ENCODE results near the gene RASIP1. TPM values are rescaled to one million over a fixed set of nuclear protein-coding genes. Genes with fewer than 3 reads are reported as not detected.

Gene RASIP1
- polyA plus RNA-seq, 4 donors = 1.3 to 13.5 (median 4.1) TPM

- Histone ChIP-seq H3K4me1 (ENCODE audit: control insufficient read depth in 3 of 3, insufficient read depth in 2 of 3, low read depth in 1 of 3, low read length in 2 of 3) (peaks cover 0 to 32% (median 0%) of the 10 kb centered on the region in 3 donors), H3K27me3 (ENCODE audit: control insufficient read depth in 3 of 3, insufficient read depth in 3 of 3, low read length in 3 of 3) (peaks cover 0 to 30% (median 2%) of the 10 kb centered on the region in 3 donors), H3K36me3 (ENCODE audit: control insufficient read depth in 3 of 3, insufficient read depth in 2 of 3, low read depth in 1 of 3, low read length in 3 of 3) (peaks cover 0 to 11% (median 5%) of the 10 kb centered on the region in 3 donors), H3K27ac (ENCODE audit: low read depth in 1 of 3, low read length in 2 of 3) (no peak overlapping the region), H3K9me3 (ENCODE audit: control insufficient read depth in 2 of 2, insufficient read depth in 1 of 2, low read depth in 1 of 2, low read length in 1 of 2) (peaks cover 0 to 21% of the 10 kb centered on the region in 2 donors), H3K4me3 (ENCODE audit: low read depth in 1 of 3, low read length in 3 of 3) (no peak overlapping the region)
- DNase-seq = peak; percentile 65 to 72
- WGBS, 3 donors = 26 to 32% (median 30%) methylated on average over 33 of the region's 33 CpGs
- FAIRE-seq = no peak
Observed at GRCh38 chr19:48745208-48745995, 5.0 kb upstream of the RASIP1 start.

GRCh38 chr19:48742096-48742495, 1.7 kb upstream of the RASIP1 start:
- Histone ChIP-seq H3K27ac (ENCODE audit: low read depth in 1 of 3, low read length in 2 of 3) (peak overlapping the region in 1 of 3 donors; percentile 71), H3K9me3 (ENCODE audit: control insufficient read depth in 2 of 2, insufficient read depth in 1 of 2, low read depth in 1 of 2, low read length in 1 of 2) (peaks cover 0 to 25% of the 10 kb centered on the region in 2 donors), H3K36me3 (ENCODE audit: control insufficient read depth in 3 of 3, insufficient read depth in 2 of 3, low read depth in 1 of 3, low read length in 3 of 3) (no peaks in the 10 kb centered on the region), H3K4me3 (ENCODE audit: low read depth in 1 of 3, low read length in 3 of 3) (no peak overlapping the region), H3K4me1 (ENCODE audit: control insufficient read depth in 3 of 3, insufficient read depth in 2 of 3, low read depth in 1 of 3, low read length in 2 of 3) (peaks cover 0 to 46% (median 8%) of the 10 kb centered on the region in 3 donors), H3K27me3 (ENCODE audit: control insufficient read depth in 3 of 3, insufficient read depth in 3 of 3, low read length in 3 of 3) (peaks cover 0 to 41% (median 2%) of the 10 kb centered on the region in 3 donors)
- no peak for DNase-seq
- WGBS, 3 donors = 82 to 87% (median 86%) methylated on average over 11 of the region's 11 CpGs
- no peak for FAIRE-seq

GRCh38 chr19:48741129-48741999, 954 bp upstream of the RASIP1 start:
- Histone ChIP-seq H3K27me3 (ENCODE audit: control insufficient read depth in 3 of 3, insufficient read depth in 3 of 3, low read length in 3 of 3) (peaks cover 0 to 35% (median 2%) of the 10 kb centered on the region in 3 donors), H3K36me3 (ENCODE audit: control insufficient read depth in 3 of 3, insufficient read depth in 2 of 3, low read depth in 1 of 3, low read length in 3 of 3) (no peaks in the 10 kb centered on the region), H3K9me3 (ENCODE audit: control insufficient read depth in 2 of 2, insufficient read depth in 1 of 2, low read depth in 1 of 2, low read length in 1 of 2) (peaks cover 0 to 22% of the 10 kb centered on the region in 2 donors), H3K4me1 (ENCODE audit: control insufficient read depth in 3 of 3, insufficient read depth in 2 of 3, low read depth in 1 of 3, low read length in 2 of 3) (peaks cover 0 to 39% (median 8%) of the 10 kb centered on the region in 3 donors), H3K4me3 (ENCODE audit: low read depth in 1 of 3, low read length in 3 of 3) (no peak overlapping the region), H3K27ac (ENCODE audit: low read depth in 1 of 3, low read length in 2 of 3) (peak overlapping the region in 2 of 3 donors; percentile 46 to 71)
- DNase-seq (peak; percentile 72 to 73), FAIRE-seq (no peak)
- WGBS, 3 donors = 18 to 39% (median 29%) methylated on average over 35 of the region's 35 CpGs

GRCh38 chr19:48739404-48740163, 826 bp downstream of the RASIP1 start:
- FAIRE-seq = no peak
- Histone ChIP-seq H3K9me3 (ENCODE audit: control insufficient read depth in 2 of 2, insufficient read depth in 1 of 2, low read depth in 1 of 2, low read length in 1 of 2) (peaks cover 0 to 11% of the 10 kb centered on the region in 2 donors), H3K27ac (ENCODE audit: low read depth in 1 of 3, low read length in 2 of 3) (peak overlapping the region in 1 of 3 donors; percentile 77), H3K27me3 (ENCODE audit: control insufficient read depth in 3 of 3, insufficient read depth in 3 of 3, low read length in 3 of 3) (peaks cover 0 to 19% (median 0%) of the 10 kb centered on the region in 3 donors), H3K4me3 (ENCODE audit: low read depth in 1 of 3, low read length in 3 of 3) (peak overlapping the region; percentile 22 to 34 (median 23)), H3K36me3 (ENCODE audit: control insufficient read depth in 3 of 3, insufficient read depth in 2 of 3, low read depth in 1 of 3, low read length in 3 of 3) (no peaks in the 10 kb centered on the region), H3K4me1 (ENCODE audit: control insufficient read depth in 3 of 3, insufficient read depth in 2 of 3, low read depth in 1 of 3, low read length in 2 of 3) (peaks cover 0 to 37% (median 8%) of the 10 kb centered on the region in 3 donors)
- no peak for DNase-seq
- WGBS, 3 donors = 11 to 12% (median 11%) methylated on average over 40 to 51 of the region's 51 CpGs

- H3K36me3 ChIP-seq (ENCODE audit: control insufficient read depth in 3 of 3, insufficient read depth in 2 of 3, low read depth in 1 of 3, low read length in 3 of 3) = no peaks in the 10 kb centered on the region
- peak overlapping the region; percentile 12 to 77 (median 49) for H3K27ac ChIP-seq (ENCODE audit: low read depth in 1 of 3, low read length in 2 of 3)
- 1 to 4% (median 2%) methylated on average over 36 to 96 of the region's 96 CpGs for WGBS, 3 donors
- H3K4me1 ChIP-seq (ENCODE audit: control insufficient read depth in 3 of 3, insufficient read depth in 2 of 3, low read depth in 1 of 3, low read length in 2 of 3) = peaks cover 0 to 37% (median 8%) of the 10 kb centered on the region in 3 donors
- no peak for FAIRE-seq
- DNase-seq = peak; percentile 93 to 97
- H3K4me3 ChIP-seq (ENCODE audit: low read depth in 1 of 3, low read length in 3 of 3) = peak overlapping the region; percentile 23 to 34 (median 23)
- H3K9me3 ChIP-seq (ENCODE audit: control insufficient read depth in 2 of 2, insufficient read depth in 1 of 2, low read depth in 1 of 2, low read length in 1 of 2) = peaks cover 0 to 11% of the 10 kb centered on the region in 2 donors
- peaks cover 0 to 19% (median 0%) of the 10 kb centered on the region in 3 donors for H3K27me3 ChIP-seq (ENCODE audit: control insufficient read depth in 3 of 3, insufficient read depth in 3 of 3, low read length in 3 of 3)
Observed at GRCh38 chr19:48738557-48739403, 1.6 kb downstream of the RASIP1 start.

GRCh38 chr19:48737360-48737998, 2.9 kb downstream of the RASIP1 start:
- peaks cover 0 to 19% (median 0%) of the 10 kb centered on the region in 3 donors for H3K27me3 ChIP-seq (ENCODE audit: control insufficient read depth in 3 of 3, insufficient read depth in 3 of 3, low read length in 3 of 3)
- H3K4me1 ChIP-seq (ENCODE audit: control insufficient read depth in 3 of 3, insufficient read depth in 2 of 3, low read depth in 1 of 3, low read length in 2 of 3) = peaks cover 0 to 37% (median 8%) of the 10 kb centered on the region in 3 donors
- 44 to 65% (median 55%) methylated on average over 22 of the region's 22 CpGs for WGBS, 3 donors
- H3K36me3 ChIP-seq (ENCODE audit: control insufficient read depth in 3 of 3, insufficient read depth in 2 of 3, low read depth in 1 of 3, low read length in 3 of 3) = no peaks in the 10 kb centered on the region
- peaks cover 0 to 11% of the 10 kb centered on the region in 2 donors for H3K9me3 ChIP-seq (ENCODE audit: control insufficient read depth in 2 of 2, insufficient read depth in 1 of 2, low read depth in 1 of 2, low read length in 1 of 2)
- FAIRE-seq (no peak), DNase-seq (peak in 1 of 2 donors; percentile 54)
- no peak overlapping the region for H3K4me3 ChIP-seq (ENCODE audit: low read depth in 1 of 3, low read length in 3 of 3)
- no peak overlapping the region for H3K27ac ChIP-seq (ENCODE audit: low read depth in 1 of 3, low read length in 2 of 3)

- Histone ChIP-seq H3K4me1 (ENCODE audit: control insufficient read depth in 3 of 3, insufficient read depth in 2 of 3, low read depth in 1 of 3, low read length in 2 of 3) (peaks cover 0 to 15% (median 8%) of the 10 kb centered on the region in 3 donors), H3K27me3 (ENCODE audit: control insufficient read depth in 3 of 3, insufficient read depth in 3 of 3, low read length in 3 of 3) (peaks cover 0 to 9% (median 0%) of the 10 kb centered on the region in 3 donors), H3K4me3 (ENCODE audit: low read depth in 1 of 3, low read length in 3 of 3) (peak overlapping the region in 2 of 3 donors; percentile 18 to 50), H3K27ac (ENCODE audit: low read depth in 1 of 3, low read length in 2 of 3) (peak overlapping the region in 1 of 3 donors; percentile 52), H3K36me3 (ENCODE audit: control insufficient read depth in 3 of 3, insufficient read depth in 2 of 3, low read depth in 1 of 3, low read length in 3 of 3) (peaks cover 0 to 2% (median 0%) of the 10 kb centered on the region in 3 donors), H3K9me3 (ENCODE audit: control insufficient read depth in 2 of 2, insufficient read depth in 1 of 2, low read depth in 1 of 2, low read length in 1 of 2) (peaks cover 0 to 5% of the 10 kb centered on the region in 2 donors)
- DNase-seq (peak; percentile 80 to 87), FAIRE-seq (no peak)
- 11 to 41% (median 34%) methylated on average over 34 to 38 of the region's 38 CpGs for WGBS, 3 donors
Observed at GRCh38 chr19:48735031-48735615, 5.3 kb downstream of the RASIP1 start.
